Naive thymus-derived CD4-positive, alpha-beta T cell (primary cell): ENCODE data around the gene P2RX2. TPM values are rescaled to one million over a fixed set of nuclear protein-coding genes. Genes with fewer than 3 reads are reported as not detected.

ENCODE experiments used
- ATAC-seq: fragments of 150-1000 bp; cut with Tn5 transposase; 2 replicates; pipeline ENCODE4 v1.10.0; 2021; ENCODE audit warnings: mild to moderate bottlenecking, moderate library complexity
- CTCF ChIA-PET: fragments of 350-600 bp; sonication (Branson Sonifier 250); formaldehyde crosslinking; loops from one replicate; lab custom pipeline; 2021; ENCODE audit warnings: antibody characterized with exemption; lab: Charles Lee
- POLR2A ChIA-PET: fragments of 350-600 bp; sonication (Branson Sonifier 250); formaldehyde crosslinking; loops from one replicate; lab custom pipeline; 2021; ENCODE audit warnings: antibody characterized with exemption, inconsistent platforms; lab: Charles Lee
- DNase-seq, 9 donors: peaks; one replicate each; pipeline versions ENCODE4 v3.0.0 to v3.0.0-alpha.2; 2020 to 2022; ENCODE audit warnings: mixed read lengths in 1 of 9
- H3K27ac ChIP-seq: one replicate; pipeline ENCODE4 v1.7.0; 2013; ENCODE audit warnings: mild to moderate bottlenecking, low read depth, low read length, moderate library complexity
- H3K27me3 ChIP-seq, 2 donors: one replicate each; pipeline ENCODE4 v1.7.0; 2013; ENCODE audit warnings: low read length in 2 of 2, mild to moderate bottlenecking in 2 of 2, moderate library complexity in 2 of 2; ENCODE audit not compliant: control insufficient read depth in 2 of 2, insufficient read depth in 2 of 2
- H3K36me3 ChIP-seq, 3 experiments: 1 replicate in 2 of 3; 2 replicates in 1 of 3; pipeline ENCODE4 v1.7.0; 2013; ENCODE audit warnings: low read length in 3 of 3, mild to moderate bottlenecking in 3 of 3, moderate library complexity in 1 of 3; ENCODE audit not compliant: insufficient read depth in 3 of 3, control insufficient read depth in 2 of 3
- H3K4me1 ChIP-seq, 2 donors: one replicate each; pipeline ENCODE4 v1.7.0; 2013; ENCODE audit warnings: low read length in 2 of 2, mild to moderate bottlenecking in 2 of 2, moderate library complexity in 1 of 2; ENCODE audit not compliant: control insufficient read depth in 2 of 2, insufficient read depth in 2 of 2
- H3K4me3 ChIP-seq: 2 replicates; pipeline ENCODE4 v1.7.0; 2013; ENCODE audit warnings: mild to moderate bottlenecking, low read length
- H3K9me3 ChIP-seq, 3 experiments: 1 replicate in 2 of 3; 2 replicates in 1 of 3; pipeline ENCODE4 v1.7.0; 2013; ENCODE audit warnings: low read length in 3 of 3; ENCODE audit not compliant: control insufficient read depth in 2 of 3
- H3K27ac Mint-ChIP-seq, 9 donors: one replicate each; pipeline ENCODE4 v1.8.0; 2020 to 2022; ENCODE audit warnings: mixed read lengths in 9 of 9, mild to moderate bottlenecking in 8 of 9, moderate library complexity in 5 of 9, inconsistent platforms in 2 of 9
- H3K27me3 Mint-ChIP-seq, 5 donors: one replicate each; pipeline ENCODE4 v1.8.0; 2021 to 2022; ENCODE audit warnings: mixed read lengths in 5 of 5, mild to moderate bottlenecking in 1 of 5
- H3K36me3 Mint-ChIP-seq, 5 donors: one replicate each; pipeline ENCODE4 v1.8.0; 2020 to 2022; ENCODE audit warnings: mixed read lengths in 5 of 5, mild to moderate bottlenecking in 3 of 5, inconsistent platforms in 1 of 5
- H3K4me1 Mint-ChIP-seq, 7 donors: one replicate each; pipeline ENCODE4 v1.8.0; 2020 to 2022; ENCODE audit warnings: mixed read lengths in 7 of 7, mild to moderate bottlenecking in 3 of 7, inconsistent platforms in 1 of 7
- H3K4me3 Mint-ChIP-seq, 10 donors: one replicate each; pipeline ENCODE4 v1.8.0; 2020 to 2022; ENCODE audit warnings: mild to moderate bottlenecking in 10 of 10, mixed read lengths in 10 of 10, moderate library complexity in 6 of 10, inconsistent platforms in 2 of 10
- H3K9me3 Mint-ChIP-seq, 11 donors: one replicate each; pipeline ENCODE4 v1.8.0; 2020 to 2022; ENCODE audit warnings: mixed read lengths in 11 of 11, mild to moderate bottlenecking in 4 of 11, inconsistent platforms in 1 of 11, moderate library complexity in 1 of 11
- intact Hi-C, 2 donors: fragments of 100-400 bp; cut with micrococcal nuclease; formaldehyde crosslinking; loops; one replicate each; pipeline ENCODE4 v1.15.1; 2023
- polyA plus RNA-seq, 2 donors: library from polyadenylated mRNA; unstranded; fragments of 300-500 nt; fragmentation: Illumina TruSeq; gene quantifications; one replicate each; pipeline ENCODE4 v1.2.3, GENCODE V29; 2021
- total RNA-seq, 6 experiments: library from RNA in 5 of 6; stranded (reverse) in 5 of 6; gene quantifications; 1 replicate in 5 of 6; 2 replicates in 1 of 6; pipeline ENCODE4 v1.2.3 and lab custom pipeline; 2021 to 2026

Gene P2RX2
- total and polyA plus RNA-seq, 7 experiments from 2014 or later = 0.32 TPM; not detected in 6

DNA sequence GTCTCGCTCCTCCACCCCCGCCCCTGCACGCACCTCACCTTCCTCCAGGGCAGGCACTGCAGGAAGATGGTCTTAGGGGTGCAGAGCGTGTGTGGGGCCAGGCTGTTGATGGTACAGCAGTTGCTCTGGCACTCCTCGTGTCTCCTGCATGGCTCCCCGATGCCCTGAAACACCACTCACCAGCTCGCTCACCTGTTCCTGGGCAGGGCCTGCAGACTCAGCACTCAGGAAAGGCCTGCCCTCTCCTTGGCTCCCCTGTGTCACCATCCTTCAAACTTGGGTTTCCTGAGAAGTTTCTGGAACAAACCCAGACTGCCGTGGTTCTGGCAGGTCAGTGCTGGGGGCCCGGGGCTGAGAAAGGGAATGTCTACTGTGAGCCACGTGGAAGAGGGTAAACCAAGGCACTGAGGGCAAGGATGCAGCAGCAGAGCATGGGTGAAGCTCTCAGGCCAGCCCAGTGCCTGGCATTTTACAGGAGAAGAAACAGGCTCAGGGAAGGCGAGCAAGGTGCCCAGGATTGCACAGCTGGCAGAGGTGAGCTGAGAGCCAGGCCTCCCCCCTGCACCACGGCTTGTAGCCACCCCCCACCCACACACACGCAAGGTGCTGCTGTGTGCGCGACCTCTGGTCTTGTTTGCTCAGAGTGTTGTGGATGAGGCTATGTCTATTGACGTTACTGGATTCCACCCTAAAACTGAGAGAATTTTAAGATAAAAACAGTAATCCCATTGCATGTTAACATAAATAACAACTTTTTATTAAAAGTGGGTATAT is 13.7 kb upstream of the P2RX2 start:
- Mint-ChIP-seq H3K4me3 (peak overlapping the region in 1 of 10 donors; percentile 71), H3K27me3 (peaks cover 30 to 60% (median 52%) of the 10 kb centered on the region in 5 donors), H3K27ac (no peak overlapping the region), H3K9me3 (no peaks in the 10 kb centered on the region), H3K4me1 (peaks cover 5 to 13% (median 11%) of the 10 kb centered on the region in 7 donors), H3K36me3 (peaks cover 0 to 4% (median 0%) of the 10 kb centered on the region in 5 donors)
- ChIA-PET POLR2A (no interaction called here), CTCF (interaction anchor here (0.6 kb wide), 1 partner anchor 43 kb away, joined by 6 read pairs; no protein-coding TSS in a partner anchor)
- Histone ChIP-seq H3K4me3 (no peak overlapping the region), H3K27ac (no peak overlapping the region), H3K27me3 (no peaks in the 10 kb centered on the region), H3K4me1 (peaks cover 0 to under 1% of the 10 kb centered on the region in 2 donors), H3K9me3 (no peaks in the 10 kb centered on the region), H3K36me3 (no peaks in the 10 kb centered on the region)
- ATAC-seq (no peak), DNase-seq (no peak)
- intact Hi-C loops = no loop called here

DNA sequence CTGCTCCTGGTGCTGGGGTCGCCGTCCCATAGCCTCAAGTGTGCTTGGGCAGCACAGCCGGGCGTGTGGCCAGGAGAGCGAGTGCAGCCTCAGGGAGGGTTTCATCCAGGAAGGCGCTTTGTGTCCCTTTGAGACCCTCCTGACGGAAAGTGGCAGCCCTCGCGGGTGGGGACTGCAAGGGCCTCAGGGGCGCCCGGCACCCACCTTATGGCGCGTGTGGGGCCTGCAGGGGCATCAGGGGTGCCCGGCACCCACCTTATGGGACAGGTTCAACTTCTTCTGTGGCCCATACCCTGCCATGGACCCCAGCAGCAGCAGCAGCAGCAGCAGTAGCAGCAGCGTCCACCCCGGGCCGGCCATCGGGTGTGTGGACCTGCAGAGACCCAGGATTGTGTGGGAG is 12.7 kb upstream of the P2RX2 start:
- Histone ChIP-seq H3K9me3 (no peaks in the 10 kb centered on the region), H3K27ac (no peak overlapping the region), H3K4me1 (peaks cover 0 to 10% of the 10 kb centered on the region in 2 donors), H3K27me3 (no peaks in the 10 kb centered on the region), H3K4me3 (no peak overlapping the region), H3K36me3 (no peaks in the 10 kb centered on the region)
- ChIA-PET POLR2A (no interaction called here), CTCF (no interaction called here)
- intact Hi-C loops = no loop called here
- ATAC-seq = no peak
- no peak overlapping the region for H3K27ac Mint-ChIP-seq
- peaks cover 0 to 4% (median 0%) of the 10 kb centered on the region in 5 donors for H3K36me3 Mint-ChIP-seq
- peaks cover 0 to 3% (median 0%) of the 10 kb centered on the region in 11 donors for H3K9me3 Mint-ChIP-seq
- DNase-seq = no peak
- peaks cover 30 to 60% (median 57%) of the 10 kb centered on the region in 5 donors for H3K27me3 Mint-ChIP-seq
- H3K4me1 Mint-ChIP-seq = peaks cover 0 to 12% (median 9%) of the 10 kb centered on the region in 7 donors
- no peak overlapping the region for H3K4me3 Mint-ChIP-seq

DNA sequence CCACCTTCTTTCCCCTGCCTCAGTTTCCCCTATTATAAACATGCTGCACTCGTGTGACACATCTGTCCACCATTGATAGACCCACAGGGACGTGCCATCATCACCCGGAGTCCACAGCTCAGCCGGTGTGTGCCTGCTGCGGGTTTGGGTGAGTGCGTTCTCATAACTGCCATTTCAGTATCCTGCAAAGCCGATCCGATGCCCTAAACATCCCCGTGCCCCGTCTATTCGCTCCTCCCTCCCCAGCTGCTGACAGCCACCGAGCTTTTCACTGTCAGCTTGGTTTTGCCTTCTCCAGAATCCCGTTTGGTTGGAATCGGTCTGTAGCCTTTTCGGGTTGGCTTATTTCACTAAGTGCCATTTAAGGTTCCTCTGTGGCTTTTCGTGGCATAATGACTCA is 12.1 kb upstream of the P2RX2 start:
- H3K36me3 ChIP-seq = no peaks in the 10 kb centered on the region

DNA sequence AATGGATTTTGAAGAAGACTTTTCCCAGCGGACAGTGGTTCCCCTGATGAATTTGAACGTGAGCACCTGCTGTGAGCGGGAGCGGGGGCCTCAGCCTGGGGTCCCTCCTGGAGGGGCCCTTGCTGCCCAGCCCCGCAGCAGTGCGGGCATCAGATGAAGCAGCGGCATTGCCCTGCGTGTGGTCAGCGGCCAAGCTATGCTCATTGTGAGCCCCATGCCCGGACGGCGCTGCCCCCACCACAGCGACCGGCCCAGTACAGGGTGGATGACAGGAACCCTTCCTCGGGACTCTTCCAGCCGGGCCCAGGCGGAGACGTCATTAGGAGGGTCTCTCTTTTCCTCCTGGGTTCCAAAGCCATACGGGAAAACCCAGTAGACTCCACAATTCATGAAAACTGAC is 11.6 kb upstream of the P2RX2 start:
- H3K9me3 ChIP-seq = peaks cover 0 to 7% (median 0%) of the 10 kb centered on the region in 3 experiments
- ChIA-PET POLR2A (no interaction called here), CTCF (no interaction called here)
- H3K27me3 ChIP-seq = no peaks in the 10 kb centered on the region
- H3K36me3 ChIP-seq = no peaks in the 10 kb centered on the region
- Mint-ChIP-seq H3K36me3 (peaks cover 0 to 4% (median 0%) of the 10 kb centered on the region in 5 donors), H3K27ac (no peak overlapping the region), H3K27me3 (peaks cover 30 to 63% (median 58%) of the 10 kb centered on the region in 5 donors), H3K4me1 (peaks cover 0 to 9% (median 6%) of the 10 kb centered on the region in 7 donors), H3K4me3 (no peak overlapping the region), H3K9me3 (peaks cover 0 to 5% (median 1%) of the 10 kb centered on the region in 11 donors)
- peaks cover 0 to 10% of the 10 kb centered on the region in 2 donors for H3K4me1 ChIP-seq
- intact Hi-C loops = no loop called here
- no peak for DNase-seq
- no peak overlapping the region for H3K4me3 ChIP-seq
- H3K27ac ChIP-seq = no peak overlapping the region
- no peak for ATAC-seq

More for the DNA sequence above, 12.1 kb upstream of the P2RX2 start:
- Histone ChIP-seq H3K27me3 (no peaks in the 10 kb centered on the region), H3K4me1 (peaks cover 0 to 10% of the 10 kb centered on the region in 2 donors), H3K9me3 (peaks cover 0 to 3% (median 0%) of the 10 kb centered on the region in 3 experiments), H3K4me3 (no peak overlapping the region), H3K27ac (no peak overlapping the region)
- ChIA-PET CTCF (no interaction called here), POLR2A (no interaction called here)
- Mint-ChIP-seq H3K27ac (peak overlapping the region in 1 of 9 donors; percentile 63), H3K36me3 (peaks cover 0 to 4% (median 0%) of the 10 kb centered on the region in 5 donors), H3K27me3 (peaks cover 28 to 62% (median 58%) of the 10 kb centered on the region in 5 donors), H3K9me3 (peaks cover 0 to 4% (median 0%) of the 10 kb centered on the region in 11 donors), H3K4me3 (no peak overlapping the region), H3K4me1 (peaks cover 0 to 9% (median 6%) of the 10 kb centered on the region in 7 donors)
- intact Hi-C loops = no loop called here
- ATAC-seq (no peak), DNase-seq (no peak)

DNA sequence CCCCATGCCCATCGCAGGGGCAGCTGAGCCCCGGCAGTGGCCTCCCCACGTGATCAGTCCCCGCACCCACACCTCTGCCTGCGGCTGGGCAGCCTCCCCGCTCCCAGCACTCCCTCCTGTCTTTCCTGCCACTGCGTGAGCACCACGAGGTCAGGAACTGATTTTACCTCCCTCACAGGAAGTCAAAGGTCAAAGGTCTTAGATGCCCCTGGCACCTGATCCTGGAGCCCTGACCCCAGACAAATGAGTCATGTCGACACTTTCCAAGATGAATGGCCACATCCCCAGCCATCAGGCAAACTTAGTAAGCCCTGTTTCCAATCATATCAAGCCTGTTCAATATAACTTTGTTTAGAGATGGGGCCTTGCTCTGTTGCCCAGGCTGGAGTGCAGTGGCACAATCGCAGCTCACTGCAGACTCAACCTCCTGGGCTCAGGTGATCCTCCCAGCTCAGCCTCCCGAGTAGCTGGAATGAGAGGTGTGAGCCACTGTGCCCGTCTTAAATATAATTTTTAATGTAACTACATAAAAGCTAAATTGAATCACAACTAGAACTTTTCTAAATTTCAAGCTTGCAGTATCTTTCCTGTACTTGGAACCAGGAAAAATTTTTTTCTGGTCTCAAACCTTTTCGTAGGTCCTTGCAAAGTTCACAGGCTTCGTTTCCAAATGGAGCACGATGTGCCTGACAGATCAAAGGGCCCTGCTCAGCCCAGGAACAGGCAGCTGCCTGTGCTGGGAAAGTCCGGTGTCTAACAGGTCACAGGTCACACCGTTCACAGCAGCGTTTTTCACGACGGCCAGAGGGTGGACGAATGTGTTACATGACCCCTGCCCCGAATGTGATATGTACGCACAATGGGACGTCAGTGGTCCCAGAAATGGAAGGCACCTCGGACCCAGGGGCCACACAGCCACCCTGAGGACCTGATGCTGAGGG is 10.1 kb upstream of the P2RX2 start:
- peaks cover 0 to 5% (median 1%) of the 10 kb centered on the region in 11 donors for H3K9me3 Mint-ChIP-seq
- H3K27ac Mint-ChIP-seq = no peak overlapping the region
- Histone ChIP-seq H3K9me3 (peaks cover 0 to 7% (median 0%) of the 10 kb centered on the region in 3 experiments), H3K4me1 (peaks cover 0 to 10% of the 10 kb centered on the region in 2 donors), H3K36me3 (no peaks in the 10 kb centered on the region), H3K27ac (no peak overlapping the region), H3K4me3 (no peak overlapping the region), H3K27me3 (no peaks in the 10 kb centered on the region)
- CTCF ChIA-PET = no interaction called here
- no peaks in the 10 kb centered on the region for H3K36me3 Mint-ChIP-seq
- POLR2A ChIA-PET = no interaction called here
- DNase-seq = no peak
- ATAC-seq = no peak
- intact Hi-C loops = no loop called here
- peaks cover 0 to 9% (median 5%) of the 10 kb centered on the region in 7 donors for H3K4me1 Mint-ChIP-seq
- peak overlapping the region in 1 of 10 donors; percentile 12 for H3K4me3 Mint-ChIP-seq
- H3K27me3 Mint-ChIP-seq = peaks cover 22 to 53% (median 48%) of the 10 kb centered on the region in 5 donors
